Stimulated activated CD8-positive, alpha-beta memory T cell treated with anti-CD3 and anti-CD28 coated beads, Interleukin-7, amount 100 ng/mL, for 1 hour (primary cell): ENCODE data around the gene RASL12.

Experiments
- DNase-seq, 2 donors: peaks; one replicate each; pipeline ENCODE4 v3.0.0-alpha.2; 2020; ENCODE audit warnings: low read depth in 2 of 2

RASL12 gene

GRCh38 chr15:65092911-65093792, 25.4 kb upstream of the RASL12 start:
- DNase-seq = no peak

DNA sequence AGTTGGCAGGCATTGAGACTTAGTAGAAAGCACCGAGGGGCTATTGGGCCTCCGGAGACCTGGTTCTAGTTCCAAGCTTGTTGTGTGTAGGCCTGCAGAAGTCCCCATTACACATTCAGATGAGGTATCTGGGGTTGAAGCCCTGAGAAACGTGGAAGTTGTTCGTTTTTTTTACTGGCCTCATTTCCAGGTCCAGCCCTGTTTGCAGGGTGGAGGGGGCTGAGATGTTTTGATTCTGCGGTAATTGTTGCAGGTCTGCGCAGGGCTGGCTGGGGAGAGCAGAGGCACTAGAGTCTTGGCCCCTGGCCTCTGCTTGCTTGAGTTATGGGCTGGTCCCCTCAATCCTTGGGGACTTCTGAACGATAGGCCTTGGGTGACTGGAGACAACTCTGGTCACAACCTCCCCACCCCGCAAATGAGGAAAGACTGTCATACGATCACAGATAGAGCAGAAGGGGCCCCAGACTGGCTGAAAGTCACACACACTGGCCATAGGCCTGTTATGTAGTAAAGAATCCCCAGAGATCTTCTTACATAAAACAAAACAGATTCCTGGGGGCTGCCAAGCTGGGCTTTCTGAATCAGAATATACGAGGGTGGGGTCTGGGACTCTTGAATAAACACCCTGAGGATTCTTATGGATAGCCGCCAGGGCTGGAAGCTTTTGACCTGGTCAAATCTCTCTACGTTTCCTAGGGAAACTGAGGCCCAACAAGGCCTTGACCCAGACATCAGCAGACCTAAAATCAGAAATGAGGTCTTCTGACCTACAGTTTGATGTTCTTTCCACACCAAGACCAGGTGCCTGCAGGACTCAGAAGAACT, 24.4 kb upstream of the RASL12 start:
- no peak for DNase-seq

DNA sequence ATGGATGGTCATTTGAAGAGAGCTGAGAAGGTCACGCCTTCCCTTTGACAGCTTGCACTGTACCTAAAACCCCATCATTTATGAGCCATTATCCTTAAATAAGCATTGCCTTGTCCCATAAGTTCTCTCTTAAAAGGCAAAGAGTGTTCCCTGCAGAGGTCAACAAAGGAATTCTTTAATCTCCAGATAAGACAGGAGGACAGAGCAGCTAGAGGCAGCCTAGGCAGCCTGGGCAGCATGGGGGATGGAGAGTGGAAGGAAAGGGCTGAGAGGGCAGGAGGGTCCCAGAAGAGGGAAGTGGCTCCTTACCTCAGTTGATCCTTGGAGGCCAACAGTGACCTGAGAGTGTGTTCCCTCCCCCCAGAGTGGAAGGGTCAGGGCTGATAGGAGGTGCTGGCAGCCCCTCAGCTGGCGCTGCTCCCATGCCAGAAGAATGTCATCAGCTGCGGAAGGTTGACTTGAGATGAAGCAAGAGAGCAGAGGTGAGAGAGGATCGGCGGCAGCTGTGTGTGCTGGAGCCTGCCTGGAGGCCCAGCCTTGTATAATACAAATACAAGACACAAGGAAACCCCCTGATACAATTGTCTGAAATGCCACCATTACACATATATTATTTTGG, 21.5 kb upstream of the RASL12 start:
- DNase-seq = no peak

GRCh38 chr15:65088643-65089021, 20.8 kb upstream of the RASL12 start:
- no peak for DNase-seq

- no peak for DNase-seq
Measured at GRCh38 chr15:65087873-65088642, 20.3 kb upstream of the RASL12 start.

GRCh38 chr15:65087411-65087810, 19.6 kb upstream of the RASL12 start:
- DNase-seq = no peak

- DNase-seq = no peak
Measured at GRCh38 chr15:65086680-65087111, 18.9 kb upstream of the RASL12 start.

DNA sequence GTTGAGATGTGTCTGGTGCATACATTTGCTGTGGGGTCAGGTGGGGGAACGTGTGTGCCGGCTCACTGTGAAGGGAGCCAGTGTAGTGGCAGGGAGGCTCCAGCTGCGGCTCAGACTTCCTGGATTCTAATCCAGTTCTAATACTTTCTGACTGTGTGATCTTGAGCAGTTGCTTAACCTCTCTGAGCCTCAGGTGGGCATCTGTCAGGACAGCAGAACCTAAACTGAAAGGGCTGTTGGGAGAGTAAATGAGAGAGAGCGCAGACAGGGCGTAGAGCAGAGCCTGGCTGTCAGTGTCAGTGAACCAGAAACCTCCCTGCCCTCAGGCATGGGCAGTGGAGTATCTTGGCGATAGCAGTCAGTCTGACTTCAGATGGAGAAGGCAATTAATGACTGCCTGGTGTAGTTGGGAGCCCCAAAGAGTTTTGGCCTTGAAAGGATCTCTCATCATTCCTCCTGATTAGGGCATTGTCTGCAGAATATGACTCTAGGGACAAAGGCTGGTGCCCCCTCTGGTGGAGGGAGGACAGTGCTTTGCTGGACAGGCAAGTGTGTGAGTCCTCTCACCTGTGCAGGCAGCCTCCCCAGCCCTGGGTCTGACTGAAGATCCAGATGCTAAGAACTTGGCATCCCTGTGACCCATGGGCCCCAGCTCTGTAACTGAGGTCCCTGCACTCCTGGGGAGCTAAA, 18.3 kb upstream of the RASL12 start:
- no peak for DNase-seq

- no peak for DNase-seq
Measured at GRCh38 chr15:65085207-65085753, 17.5 kb upstream of the RASL12 start.

GRCh38 chr15:65084500-65085206, 16.9 kb upstream of the RASL12 start:
- no peak for DNase-seq

GRCh38 chr15:65083262-65083701, 15.5 kb upstream of the RASL12 start:
- DNase-seq = no peak

- no peak for DNase-seq
Measured at GRCh38 chr15:65082303-65082953, 14.6 kb upstream of the RASL12 start.

GRCh38 chr15:65081758-65082157, 14.0 kb upstream of the RASL12 start:
- no peak for DNase-seq

DNA sequence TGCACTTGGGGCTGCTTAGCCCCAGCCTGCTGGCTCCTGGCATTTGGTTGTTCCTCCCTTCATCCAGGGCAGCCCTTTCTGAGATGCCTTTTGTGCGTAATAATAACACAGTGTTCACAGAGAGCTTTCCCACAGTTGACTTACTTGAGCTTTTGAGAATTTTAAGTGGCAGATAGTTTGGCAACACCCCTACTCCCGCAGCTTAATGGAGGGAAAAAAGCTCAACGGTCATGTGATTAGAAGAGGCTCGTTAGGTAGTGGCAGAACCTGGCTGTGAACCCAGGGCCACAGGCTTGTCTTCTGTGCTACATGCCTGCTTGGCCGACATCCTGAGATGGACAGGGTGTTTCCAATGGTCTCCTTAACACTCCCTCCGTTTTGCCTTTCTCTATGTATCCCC, 13.5 kb upstream of the RASL12 start:
- no peak for DNase-seq

GRCh38 chr15:65079580-65079979, 11.8 kb upstream of the RASL12 start:
- no peak for DNase-seq

GRCh38 chr15:65077981-65078352, 10.2 kb upstream of the RASL12 start:
- DNase-seq = peak in 1 of 2 donors; percentile 14

DNA sequence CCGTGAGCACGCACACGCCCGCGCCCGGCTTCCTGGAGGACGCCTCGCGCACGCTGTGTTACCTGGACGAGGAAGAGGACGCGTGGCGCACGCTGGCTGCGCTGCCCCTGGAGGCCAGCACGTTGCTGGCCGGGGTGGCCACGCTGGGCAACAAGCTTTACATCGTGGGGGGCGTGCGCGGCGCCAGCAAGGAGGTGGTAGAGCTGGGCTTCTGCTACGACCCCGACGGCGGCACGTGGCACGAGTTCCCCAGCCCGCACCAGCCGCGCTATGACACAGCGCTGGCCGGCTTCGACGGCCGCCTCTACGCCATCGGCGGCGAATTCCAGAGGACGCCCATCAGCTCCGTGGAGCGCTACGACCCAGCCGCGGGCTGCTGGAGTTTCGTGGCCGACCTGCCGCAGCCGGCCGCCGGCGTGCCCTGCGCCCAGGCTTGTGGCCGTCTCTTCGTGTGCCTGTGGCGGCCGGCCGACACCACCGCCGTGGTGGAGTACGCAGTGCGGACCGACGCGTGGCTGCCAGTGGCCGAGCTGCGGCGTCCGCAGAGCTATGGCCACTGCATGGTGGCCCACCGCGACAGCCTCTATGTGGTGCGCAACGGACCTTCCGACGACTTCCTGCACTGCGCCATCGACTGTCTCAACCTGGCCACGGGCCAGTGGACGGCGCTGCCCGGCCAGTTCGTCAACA, 9.6 kb upstream of the RASL12 start:
- DNase-seq = no peak

- no peak for DNase-seq
Measured at GRCh38 chr15:65076486-65077290, 8.9 kb upstream of the RASL12 start, which contains the start of gene KBTBD13. Gene KBTBD13 (plus strand): TSS chr15:65076746. CDS start chr15:65076816, 70 bp downstream.
